ENCODE data around the gene MMP24OS.

DNA sequence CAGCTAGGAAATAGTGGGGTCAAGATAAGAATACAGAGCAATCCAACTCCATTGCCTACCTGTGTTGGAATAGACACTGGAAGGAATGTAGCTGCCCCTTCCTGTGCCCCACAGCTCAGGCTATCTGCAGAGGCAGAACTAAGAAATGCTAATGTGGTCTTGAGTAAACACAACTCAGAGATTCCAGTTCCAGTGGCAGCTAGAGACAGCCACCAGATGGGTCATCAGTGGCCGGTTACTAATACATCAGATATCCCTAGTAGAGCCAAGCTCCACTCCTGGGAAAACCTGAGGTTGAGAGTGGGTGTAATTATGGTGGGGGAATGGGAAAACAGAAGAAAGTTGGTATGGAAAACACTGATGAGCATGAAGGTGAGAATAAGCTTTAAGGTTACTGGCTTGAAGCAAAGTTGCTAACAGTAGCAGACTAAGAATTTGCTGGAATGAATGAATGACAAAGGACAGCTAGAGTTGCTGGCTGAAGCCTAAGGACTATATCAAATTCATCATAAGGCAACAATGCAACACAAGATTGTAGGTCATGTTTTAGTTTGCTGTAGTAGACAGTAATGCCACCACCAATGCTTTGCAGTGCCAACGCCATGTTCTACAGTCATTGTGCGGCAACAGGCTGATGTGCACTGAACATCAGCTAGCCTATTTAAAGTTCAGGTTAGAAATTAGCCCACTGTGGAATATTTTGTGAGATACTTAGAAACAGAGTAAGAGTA, 42.6 kb upstream of the MMP24OS start:
- no peak for TF ChIP-seq POLR2AphosphoS5 (IDR thresholded peaks at IDR 0.05)
- TF ChIP-seq CTCF (IDR thresholded peaks at IDR 0.05) = no peak
- no peak for TF ChIP-seq POLR2A (IDR thresholded peaks at IDR 0.05)
- no peak for TF ChIP-seq EP300 (IDR thresholded peaks at IDR 0.05)

Data from gastroesophageal sphincter (tissue), 3 donors.